GM15510 (cell line): ENCODE measurements around the gene BBC3.

Experiments
- POLR2A ChIP-seq: IDR thresholded peaks from 3 replicates; pipeline ENCODE4 v1.6.1; 2011; ENCODE audit warnings: borderline replicate concordance; ENCODE audit not compliant: insufficient read length; ENCODE audit errors: extremely low read depth

BBC3 gene

DNA sequence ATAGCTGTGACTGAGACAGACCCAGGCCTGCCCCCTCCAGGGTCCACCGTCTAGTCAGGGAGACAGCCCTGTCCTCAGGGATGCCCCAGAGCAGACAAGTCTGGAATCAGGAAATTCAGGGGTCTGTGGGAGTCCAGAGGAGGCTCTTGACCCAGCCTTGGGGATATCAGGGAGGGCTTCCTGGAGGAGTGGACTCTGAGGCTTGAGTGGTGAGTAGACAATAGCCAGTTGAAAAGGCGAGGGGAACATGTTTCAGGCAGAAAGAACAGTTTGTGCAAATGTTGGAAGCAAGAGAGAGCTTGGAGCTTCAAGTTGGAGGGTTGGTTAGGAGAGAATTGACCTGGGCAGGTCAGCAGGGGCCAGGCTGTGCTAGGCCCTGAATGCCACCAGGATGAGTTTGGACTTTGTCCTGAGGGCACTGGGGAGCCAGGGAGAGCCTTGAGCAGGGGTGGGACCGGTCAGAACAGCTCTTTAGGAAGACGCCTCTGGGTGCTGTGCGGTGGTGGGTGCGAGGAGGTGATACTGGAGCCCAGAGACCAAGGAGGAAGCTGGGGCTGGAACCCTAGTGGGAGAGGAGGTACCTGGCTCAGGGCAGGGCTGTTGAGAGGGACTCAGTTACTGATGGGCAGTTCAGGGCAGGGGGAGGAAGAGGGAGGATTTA is 28.0 kb upstream of the BBC3 start:
- TF ChIP-seq POLR2A, result no peak

DNA sequence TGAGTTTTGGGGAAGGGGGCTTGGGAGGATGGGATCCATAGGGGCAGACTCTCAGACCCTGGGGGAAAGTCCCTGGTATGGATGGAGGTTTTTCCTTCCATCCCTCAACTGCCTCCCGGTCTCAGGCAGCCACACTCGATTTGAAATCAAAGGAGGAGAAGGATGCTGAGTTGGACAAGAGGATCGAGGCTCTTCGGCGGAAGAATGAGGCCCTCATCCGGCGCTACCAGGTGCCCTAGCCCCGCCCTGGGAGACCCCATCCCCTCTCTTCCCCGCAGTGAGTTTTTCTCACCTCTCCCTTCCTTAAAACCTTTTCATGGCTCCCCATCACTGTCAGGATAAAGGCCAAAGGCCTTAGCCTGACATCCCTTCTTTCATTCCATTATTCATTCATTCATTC is 27.4 kb upstream of the BBC3 start:
- no peak for TF ChIP-seq POLR2A

DNA sequence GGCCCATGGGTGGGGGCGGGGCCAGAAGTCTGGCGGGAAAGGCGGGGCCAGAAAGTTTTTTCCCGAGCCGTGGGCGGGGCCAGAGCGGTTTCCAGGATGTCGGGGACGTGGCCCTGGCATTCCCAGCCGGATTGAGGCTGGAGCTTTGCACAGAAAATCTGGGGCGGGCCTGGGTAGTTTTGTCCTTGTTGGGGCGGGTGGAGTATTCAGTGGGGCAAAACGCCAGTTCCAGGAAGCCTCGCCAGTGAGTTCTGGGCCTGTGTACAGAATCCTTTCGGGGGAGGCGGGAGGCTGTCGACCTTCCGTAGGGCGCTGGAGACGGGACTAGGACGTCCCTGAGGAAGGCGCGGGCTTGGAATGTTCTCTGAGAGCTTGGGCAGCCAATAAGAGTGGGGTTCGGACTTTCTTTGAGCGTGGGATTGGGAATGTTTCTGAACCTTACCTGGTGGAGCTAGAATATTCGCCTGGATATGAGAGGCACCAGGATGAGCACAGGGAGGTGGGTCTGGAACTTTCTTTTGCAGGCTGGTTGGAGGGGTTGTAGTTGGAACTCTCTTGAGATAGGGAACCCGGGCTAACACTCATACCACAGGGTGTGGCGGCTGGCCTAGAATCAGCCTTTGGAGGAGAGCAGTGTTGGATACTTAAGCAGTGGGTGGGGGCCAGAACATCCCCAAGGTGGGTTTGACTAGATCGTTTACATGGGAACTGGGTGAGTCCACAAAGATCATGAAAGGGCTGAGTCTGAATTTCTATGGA is 26.6 kb upstream of the BBC3 start:
- no peak for TF ChIP-seq POLR2A

DNA sequence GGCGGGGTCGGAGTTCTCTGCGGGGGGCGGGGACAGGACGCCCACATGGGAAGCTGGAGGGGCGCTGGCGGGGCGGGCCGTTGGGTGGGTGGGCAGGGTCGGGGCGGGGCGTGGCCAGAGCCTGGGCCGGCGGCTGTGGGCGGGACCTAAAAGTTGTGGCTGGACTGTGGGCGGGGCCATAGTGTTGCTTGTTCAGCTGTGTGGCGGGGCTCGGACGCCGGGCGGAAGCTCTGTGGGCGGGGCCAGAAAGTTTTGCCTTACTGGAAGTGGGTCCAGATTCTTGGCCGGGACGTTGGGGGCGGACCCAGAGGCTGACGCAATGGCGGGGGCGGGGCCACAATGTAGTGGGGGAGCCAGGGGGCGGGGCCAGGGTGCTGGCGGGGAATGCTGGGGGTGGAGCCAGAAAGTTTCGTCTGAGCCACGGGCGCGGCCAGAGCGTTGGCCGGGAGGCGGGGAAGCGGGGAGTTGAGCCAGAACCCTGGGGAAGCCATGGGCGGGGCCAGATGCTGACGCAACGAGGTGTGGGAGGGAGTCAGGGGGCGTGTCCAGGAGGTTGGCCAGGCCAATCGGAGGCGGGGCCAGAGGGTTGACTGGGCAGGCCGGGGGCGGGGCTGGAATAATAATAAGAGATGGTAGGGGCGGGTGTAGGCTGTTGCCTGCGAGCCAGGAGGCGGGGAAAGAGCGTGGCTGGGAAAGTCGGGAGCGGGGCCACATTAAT is 25.9 kb upstream of the BBC3 start:
- TF ChIP-seq POLR2A, result no peak

DNA sequence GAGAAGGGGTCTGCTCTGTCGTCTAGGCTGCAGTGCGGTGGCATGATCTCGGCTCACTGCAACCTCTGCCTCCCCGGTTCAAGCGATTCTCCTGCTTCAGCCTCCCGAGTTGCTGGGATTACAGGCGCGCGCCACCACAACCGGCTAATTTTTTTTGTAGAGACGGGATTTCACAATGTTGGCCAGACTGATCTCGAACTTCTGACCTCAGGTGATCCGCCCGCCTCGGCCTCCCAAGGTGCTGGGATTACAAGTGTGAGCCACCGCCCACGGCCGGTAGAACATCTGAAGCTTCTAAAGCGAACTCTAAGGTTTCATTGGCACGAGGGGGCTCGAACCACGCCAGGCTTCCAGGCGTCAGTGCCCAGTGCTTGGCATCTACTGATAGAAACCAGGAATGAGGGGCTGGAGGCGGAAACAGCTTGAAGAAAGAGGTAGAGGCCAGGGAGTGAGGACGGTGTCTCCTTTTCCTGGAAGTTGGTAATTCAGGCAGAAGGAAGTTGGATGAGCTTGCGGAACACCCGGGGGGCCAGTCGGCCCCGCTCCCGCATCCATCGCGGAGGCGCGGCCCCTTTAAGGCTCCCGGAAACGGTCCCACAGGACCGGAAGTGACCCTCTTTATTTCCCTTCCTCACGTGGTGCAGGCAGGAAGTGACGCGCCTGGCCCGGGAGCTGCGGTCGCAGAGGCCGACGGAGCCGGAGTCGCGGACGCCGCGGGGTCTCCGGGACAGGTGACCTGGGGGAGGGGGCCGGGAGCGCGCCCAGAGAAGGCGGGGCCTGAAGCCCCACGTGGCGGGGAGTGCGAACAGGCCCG is 25.1 kb upstream of the BBC3 start, which contains the start of gene CCDC9:
Gene CCDC9, plus strand, starts transcription at position 647 of the 814 bp plus-strand sequence. CDS start 1,876 bp downstream, outside the sequence.
- peak; percentile 73 for TF ChIP-seq POLR2A

DNA sequence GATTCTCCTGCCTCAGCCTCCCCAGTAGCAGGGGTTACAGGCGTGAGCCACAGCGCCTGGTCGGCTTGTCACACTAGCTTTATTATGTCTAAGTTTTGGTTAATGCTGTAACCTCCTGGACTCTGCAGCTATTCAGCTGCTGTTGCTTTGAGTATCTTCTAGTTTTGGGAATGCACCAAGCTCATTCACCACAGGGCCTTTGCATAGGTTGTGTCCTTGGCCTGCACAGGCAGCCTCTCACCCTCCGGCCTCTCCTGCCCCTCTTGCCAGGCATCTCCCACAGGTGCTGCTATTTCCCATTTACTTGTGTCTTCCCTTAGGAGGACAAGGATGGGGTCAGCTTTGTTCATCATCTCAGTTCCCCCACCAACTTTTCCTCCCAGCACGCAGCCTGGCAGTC is 23.0 kb upstream of the BBC3 start:
- TF ChIP-seq POLR2A, result no peak

DNA sequence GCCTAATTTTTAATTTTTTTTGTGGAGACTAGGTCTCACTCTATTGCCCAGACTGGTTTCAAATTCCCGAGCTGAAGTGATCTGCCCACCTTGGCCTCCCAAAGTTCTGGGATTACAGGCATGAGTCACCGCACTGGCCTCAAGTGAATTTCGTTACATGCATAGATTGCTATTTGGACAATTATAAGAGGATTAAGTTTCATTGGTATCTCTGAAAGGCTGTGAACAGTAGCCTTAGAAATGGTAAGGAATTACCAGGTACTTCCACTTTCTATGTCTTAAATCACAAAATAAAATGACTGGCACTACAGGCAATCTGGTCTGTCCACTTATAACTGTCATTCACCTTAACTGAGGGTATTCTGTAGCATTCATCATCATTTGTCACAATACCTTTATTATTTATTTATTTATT is 22.5 kb upstream of the BBC3 start:
- TF ChIP-seq POLR2A, result no peak

DNA sequence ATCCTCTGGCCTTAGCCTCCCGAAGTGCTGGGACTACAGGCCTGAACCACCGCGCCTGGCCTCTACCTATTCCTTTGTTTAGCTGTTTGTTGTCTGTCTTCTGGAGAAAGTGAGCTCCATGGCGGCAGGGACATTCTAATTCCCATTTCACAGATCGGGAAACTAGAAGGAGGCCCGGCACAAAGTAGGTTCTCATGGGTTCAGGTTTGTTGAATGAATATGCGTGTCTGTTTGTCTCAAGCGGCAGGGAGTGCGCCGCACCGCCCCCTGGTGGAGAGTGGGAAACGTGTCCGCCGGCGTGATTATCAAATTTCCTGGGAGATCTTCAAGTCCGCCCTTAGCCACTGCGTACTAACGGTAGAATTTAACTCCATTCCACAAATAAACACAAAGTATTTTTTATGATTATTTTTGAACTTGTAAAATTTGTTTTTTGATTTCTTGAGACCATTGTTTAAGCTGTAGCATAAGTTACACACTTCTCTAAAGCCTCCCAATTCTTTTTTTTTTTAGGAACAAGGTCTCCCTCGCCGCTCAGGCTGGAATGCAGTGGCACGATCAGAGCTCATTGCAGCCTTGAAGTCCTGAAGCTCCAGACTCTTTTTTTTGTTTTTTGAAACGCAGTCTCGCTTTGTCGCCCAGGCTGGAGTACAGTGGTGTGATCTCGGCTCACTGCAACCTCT is 16.4 kb upstream of the BBC3 start:
- no peak for TF ChIP-seq POLR2A

DNA sequence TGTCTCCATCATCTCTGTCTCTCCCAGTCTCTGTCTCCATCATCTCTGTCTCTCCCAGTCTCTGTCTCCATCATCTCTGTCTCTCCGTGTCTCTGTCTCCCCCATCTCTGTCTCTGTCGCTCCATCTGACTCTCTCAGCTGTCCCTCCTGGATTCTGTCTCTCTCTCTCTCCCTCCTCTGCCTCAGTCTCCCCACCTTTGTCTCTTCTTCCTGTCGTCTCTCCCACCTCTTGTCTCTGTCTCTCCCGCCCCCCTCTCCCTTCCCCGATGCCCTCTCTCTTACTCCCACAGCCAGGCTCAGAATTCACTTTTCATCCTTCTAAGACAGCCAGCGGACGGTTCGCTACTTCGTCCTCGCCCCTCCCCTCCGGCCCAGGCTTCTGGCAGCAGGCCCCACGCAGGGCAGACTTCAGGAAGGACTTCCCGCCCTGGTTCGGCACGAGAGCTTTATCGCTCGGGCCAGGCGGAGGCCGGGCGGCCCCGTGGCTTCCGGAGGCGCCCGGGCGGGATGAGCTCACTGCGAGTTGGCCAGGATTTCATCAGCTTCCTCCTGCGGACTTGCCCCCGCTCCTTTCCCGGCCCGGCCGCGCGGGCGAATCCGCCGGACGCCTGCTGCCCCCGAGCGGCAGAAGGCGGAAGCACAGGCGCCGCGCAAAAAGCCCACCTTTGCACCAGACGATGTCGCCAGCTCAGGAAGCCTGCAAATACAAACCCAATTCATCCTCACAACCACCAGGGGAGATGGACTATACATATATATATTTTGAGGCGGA is 13.0 kb upstream of the BBC3 start:
- peak; percentile 44 for TF ChIP-seq POLR2A

DNA sequence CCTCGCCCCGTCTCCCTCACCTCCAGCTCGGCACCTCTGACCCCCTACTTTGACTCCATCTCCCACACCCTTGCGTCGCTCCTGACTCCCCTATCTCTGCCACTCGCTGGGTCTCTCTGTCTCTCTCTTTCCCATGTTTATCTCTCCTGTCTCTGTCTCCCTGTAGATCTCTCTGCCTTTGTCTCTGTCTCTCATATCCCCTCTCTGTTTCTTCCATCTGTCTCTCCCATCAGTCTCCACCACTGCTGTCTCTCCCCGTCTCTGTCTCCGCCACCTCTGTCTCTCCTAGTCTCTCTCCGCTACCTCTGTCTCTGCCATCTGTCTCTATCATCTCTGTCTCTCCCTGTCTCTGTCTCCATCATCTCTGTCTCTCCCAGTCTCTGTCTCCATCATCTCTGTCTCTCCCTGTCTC is 12.4 kb upstream of the BBC3 start:
- TF ChIP-seq POLR2A, result no peak

DNA sequence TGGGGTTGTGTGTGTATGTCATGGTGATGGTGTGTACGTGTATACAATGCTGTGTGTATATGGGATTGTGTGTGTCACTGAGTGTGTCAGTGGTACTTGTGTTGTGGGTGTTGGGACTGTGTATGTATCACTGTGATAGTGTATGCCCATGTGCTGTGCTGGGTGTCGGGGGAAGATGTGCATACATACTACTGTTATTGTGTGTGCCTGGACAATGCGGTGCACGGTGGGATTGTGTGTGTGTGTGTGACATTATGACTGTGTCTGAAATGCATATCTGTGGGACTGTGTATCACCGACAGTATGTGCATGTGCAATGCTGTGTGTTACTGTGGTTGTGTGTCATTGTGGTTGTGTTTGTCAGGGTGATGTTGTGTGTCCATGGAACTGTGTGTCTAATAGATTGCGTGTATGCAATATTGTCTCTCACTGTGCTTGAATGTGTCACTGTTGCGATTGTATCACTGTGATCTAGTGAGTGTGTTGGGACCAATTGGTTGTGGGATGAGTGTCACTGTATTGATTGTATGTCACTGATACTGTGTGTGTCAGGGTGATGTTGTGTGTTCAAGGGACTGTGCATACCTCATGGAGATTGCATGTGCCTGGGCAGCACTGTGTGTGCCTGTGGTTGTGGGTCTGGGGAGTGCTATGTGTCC is 11.0 kb upstream of the BBC3 start:
- no peak for TF ChIP-seq POLR2A

DNA sequence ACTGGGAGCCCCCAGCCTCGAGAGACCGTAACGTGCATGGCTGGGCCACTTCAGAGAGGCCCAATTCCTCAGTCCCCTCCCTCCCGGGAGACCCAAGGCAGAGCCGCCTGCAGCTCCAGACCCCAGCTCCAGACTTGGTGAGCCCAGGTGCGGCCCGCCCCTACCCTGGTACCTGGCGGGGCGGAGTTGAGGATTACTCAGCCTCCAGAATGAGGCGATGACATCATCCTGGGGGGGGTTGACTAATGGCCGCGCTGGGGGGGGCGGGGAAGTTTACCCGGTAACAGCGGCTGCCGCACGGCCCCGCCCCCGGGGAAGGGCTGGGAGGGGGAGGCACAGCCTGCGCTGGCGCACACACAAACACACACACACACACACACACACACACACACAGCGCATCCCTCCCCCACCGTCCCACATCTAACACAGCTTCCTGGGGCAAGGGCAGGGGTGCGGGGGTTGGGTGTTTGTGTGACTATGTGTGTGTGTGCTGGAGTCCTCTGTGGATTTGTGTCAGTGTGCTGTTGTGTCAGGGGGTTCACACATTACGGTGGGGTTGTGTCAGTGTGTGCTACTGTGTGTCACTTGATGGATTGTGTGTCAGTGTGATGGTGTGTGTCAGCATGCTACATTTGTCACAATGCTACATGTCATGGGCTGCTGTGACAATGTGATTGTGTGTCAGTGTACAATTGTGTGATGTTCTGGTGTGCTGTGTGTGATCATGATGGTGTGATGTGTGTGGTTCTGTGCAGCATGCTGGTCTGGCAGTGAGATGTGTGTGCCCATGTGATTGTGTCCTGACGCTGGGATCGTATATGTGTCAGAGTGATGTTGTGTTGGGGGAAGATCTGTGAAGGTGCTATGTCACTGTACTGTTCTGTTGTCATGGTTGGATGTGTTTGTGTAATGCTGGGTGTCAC is 10.3 kb upstream of the BBC3 start:
- no peak for TF ChIP-seq POLR2A
